NCI-H2081 (cell line): Measurements from ENCODE around the gene NAA10.

Source experiments
- DNase-seq, 2 experiments: peaks; one replicate each; lab custom pipeline; 2025; lab: John Stamatoyannopoulos, UW

Gene NAA10

GRCh38 chrX:153883163-153883843, 51.5 kb downstream of the NAA10 start:
- DNase-seq = no peak

- DNase-seq = no peak
These were observed 52.3 kb downstream of the NAA10 start for GRCh38 chrX:153882557-153882956.

DNA sequence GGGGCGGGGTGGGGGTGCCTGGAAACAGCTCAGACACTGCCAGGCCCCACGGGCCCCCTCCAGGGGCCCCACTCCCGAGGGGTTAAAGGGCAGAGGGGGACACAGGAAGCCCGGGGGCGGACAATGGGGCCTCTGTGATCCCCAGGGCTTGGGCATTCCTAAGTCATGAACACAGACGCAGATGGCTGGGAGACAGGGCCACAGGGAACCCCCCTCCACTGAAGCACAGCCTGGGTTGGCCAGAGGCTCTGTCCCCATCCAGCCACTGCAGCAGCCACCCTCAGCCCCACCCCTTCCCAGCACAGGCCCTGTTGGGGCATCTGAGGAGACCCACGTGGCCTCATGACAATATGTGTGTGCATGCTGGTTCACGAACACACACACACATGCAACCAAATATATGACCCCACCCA, 52.7 kb downstream of the NAA10 start:
- DNase-seq = no peak

- DNase-seq = no peak
These were observed 53.6 kb downstream of the NAA10 start for GRCh38 chrX:153881281-153881680.

DNA sequence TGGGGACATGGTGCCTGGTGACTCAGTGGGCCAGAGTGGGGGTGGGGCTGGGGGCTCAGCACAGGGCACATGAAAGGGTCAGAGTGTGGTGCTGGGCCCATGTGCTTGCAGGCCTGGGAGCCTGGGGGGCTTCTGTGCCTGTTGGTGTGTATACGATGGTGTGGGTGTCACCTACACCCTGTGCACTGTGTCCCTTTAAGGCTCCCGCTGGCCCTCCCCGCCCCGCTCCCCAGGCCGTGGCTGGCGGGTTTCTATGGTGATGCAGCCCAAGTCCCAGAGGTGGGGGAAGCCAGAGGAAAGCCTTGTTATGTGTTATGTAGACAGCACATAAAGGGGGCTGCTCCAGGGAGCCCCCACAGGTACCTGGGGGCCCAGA, 54.4 kb downstream of the NAA10 start:
- no peak for DNase-seq

DNA sequence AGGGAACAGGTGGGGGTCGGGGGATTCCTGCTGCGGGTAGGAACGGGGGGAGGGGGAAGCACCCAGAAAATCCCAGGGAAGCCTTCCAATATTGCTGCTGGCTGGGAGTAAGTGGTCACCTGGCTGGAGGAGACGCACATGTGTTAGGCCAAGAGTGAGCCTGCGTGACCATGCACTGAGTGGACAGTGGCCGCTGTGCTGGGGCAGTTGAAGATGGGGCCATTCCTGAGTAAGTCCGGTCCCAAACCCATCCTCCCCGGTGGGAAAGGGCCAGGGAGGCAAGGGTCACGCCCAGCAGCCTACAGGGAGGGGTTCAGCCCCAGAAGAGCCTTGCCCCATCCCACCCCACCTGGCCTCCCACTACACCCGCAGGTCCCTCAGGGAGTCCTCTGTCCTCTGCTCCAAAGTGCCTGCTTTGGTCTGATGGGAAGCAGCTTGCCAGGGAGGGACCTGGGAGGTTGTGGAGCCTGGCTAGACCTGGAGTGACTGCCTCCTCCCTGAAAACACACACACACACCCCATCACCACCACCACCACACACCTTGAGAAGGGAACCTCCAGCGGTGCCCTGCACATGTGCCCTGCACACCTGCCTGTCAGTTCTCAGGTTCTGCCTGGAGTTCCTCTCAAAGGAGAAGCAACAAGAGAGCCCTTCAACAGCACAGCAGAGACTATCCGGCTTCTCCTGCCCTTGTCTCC, 54.9 kb downstream of the NAA10 start:
- no peak for DNase-seq
